Measurements from ENCODE around the gene NDUFA11.

The NDUFA11 gene

GRCh38 chr19:5908773-5909442 lies 5.3 kb upstream of the NDUFA11 start:
- no peak for DNase-seq

GRCh38 chr19:5907241-5907640 lies 3.7 kb upstream of the NDUFA11 start:
- DNase-seq = no peak

GRCh38 chr19:5905114-5905778 lies 1.7 kb upstream of the NDUFA11 start:
- DNase-seq = no peak

DNA sequence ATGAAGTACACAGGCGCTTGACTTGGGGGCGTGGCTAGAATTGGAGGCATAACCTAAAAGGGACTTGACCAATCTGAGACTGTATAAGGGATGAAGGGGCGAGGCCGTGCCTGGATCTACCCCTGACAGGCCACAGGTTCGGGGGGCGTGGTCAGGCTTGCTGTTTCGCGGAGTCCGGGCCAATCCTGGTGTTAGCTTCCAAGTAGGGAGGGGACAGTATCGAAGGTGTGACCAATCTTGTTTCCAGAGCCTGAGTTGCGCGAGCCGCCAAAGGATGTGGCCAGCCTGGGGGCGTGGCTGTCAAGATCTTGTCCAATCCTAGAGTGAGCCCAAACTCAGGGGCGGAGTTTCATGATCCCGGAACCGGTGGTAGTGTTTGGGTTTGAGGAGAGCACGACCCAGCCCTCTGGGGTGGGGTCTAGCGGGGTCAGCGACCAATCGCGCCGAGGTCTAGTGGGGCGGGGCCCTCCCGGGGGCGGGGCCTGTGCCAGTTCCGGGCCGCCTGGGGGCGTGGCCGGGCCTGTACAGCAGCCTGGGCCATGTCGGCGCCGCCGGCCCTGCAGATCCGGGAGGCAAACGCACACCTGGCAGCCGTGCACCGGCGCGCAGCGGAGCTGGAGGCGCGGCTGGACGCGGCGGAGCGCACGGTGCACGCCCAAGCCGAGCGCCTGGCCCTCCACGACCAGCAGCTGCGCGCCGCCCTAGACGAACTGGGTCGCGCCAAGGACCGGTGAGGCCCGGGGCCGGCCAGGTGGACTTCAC lies 943 bp upstream of the NDUFA11 start, which contains the start of gene VMAC:
VMAC (plus strand) TSS at position 521 of the 762 bp plus-strand sequence; CDS start at position 540, 19 bp downstream.
- peak; percentile 100 for DNase-seq

DNA sequence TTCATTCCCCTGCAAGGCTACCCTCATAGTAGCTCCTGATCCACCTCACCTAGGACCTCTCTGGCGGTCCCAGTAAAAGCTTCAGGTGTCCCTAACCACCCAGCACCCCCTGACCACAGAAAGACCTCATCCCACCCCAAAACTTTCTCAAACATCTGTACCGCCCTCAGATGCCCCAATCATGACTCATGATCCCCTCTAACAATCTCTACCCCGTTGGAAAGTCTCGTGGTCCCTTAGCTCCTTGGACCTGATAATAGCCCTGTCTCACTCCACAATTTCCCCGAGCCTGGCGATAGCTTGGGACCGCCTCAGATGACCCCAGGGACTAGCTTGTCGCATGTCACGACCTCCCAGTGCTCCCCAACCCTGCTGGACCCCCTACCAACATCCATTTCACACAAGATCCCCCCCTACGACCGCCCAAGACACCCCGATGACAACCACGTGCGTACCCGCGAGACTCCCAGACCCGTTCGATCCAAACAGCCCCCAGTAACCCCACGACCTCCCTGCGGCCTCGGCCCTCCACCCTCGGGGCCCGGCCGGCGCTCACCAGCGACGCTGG lies 450 bp downstream of the NDUFA11 start:
- peak; percentile 43 for DNase-seq

GRCh38 chr19:5900976-5901375 lies 2.6 kb downstream of the NDUFA11 start:
- no peak for DNase-seq

GRCh38 chr19:5899728-5900526 lies 3.7 kb downstream of the NDUFA11 start:
- no peak for DNase-seq

DNA sequence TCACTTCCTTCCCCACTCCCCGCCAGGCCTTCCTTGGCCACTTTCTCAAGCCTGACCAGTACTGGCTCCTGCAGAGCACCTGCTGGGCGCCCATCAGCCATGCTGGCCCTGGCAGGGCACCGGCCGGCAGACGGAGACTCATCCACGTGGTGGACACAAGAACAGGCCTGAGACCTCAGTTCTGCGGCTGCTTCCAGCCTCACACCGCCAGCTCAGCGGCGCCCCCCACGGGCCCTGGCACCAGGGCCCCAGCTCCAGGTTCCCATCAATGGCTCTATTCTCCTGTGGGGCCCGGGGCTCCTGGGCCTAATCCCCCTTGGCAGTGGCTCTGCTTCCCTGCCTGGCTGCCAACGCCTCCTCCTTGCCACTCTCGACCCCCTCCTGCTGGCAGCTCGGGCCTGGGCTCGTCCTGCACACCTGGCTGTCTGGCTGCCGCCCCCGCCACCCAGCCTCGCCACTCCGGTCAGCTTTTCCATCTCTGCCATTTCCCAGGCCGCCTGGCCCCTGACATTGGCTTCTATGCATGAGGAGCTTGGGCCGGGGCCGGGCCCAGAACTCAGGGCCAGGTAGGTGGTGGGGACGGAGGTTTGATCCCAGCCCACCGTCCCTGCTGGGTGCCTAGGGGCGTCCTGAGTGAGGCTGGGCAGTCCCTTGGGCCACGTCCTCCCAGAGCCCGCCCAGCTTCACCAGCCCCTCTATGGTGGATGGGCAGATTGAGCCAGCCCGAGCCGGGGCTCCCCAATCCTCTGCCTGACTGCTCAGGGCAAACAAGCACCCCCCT lies 6.2 kb downstream of the NDUFA11 start:
- DNase-seq = no peak

DNA sequence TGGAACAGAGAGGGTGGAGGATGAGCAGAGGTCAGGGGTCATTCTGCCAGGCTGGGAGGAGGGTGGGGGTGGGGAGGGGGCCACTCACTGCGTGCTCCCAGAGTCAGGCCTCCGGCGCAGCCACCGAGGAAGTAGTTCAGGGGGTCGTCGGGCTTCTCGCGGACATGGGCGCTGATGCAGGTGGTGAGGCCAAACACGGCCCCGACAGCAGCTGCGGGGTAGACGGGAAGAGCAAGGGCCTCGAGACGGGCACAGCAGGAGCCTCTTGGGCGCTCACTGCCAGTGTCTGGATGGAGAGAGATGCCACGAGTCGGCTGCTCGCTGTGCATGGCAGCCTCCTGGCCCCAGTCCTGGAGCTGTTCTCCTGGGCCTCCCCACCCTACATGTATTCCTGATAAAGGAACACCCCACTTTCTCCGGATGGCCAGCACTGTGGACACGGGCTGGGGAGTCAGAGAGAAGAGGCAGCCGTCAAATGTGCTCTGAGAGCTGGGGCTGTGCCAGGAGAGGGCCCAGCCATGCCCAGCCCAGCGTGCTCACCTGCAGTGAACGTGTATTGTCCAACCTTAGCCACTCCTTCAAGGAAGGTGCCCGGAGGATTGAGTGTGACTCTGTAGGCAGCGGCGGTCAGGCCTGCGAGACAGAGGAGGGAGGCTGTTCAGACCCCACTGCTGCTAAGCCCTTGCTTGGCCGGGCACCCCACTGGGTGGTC lies 7.1 kb downstream of the NDUFA11 start:
- DNase-seq = no peak

DNA sequence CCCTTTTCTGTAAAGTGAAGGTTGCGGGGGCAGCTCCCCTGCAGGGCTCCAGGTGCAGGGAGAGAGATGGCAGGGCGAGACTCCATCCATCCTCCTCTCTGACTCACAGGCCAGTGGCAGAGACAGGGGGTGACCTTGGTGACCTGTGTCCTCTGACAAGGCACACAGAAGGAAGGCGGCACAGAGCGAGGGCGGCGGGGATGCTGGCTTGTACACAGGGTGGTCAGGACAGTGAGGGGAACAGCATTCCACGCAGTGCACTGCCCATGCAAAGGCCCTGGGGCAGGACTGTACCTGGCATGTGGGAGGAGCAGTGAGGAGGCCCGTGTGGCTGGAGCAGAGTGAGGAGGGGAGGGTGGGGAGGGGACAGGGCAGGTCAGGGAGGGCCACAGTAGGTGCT lies 7.7 kb downstream of the NDUFA11 start:
- DNase-seq = no peak

DNA sequence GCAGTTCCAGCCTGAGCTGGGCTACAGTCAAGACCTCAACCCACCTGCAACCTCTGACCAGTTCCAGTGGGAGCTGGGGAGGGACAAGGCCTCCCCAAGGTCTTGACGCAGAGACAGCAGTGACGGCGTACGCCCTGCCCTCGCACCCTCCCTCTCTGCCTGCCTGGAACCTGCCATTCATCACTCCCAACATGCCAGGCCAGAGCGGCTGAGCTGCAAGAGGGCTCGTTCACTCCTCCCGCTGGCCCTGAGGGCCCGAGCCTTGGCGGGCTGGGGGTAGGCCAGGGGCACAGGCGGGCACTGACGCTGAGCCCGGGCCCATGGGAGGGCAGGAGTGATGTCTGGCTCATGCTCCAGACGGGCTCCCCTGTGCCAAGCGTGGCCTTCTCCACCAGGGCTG lies 8.2 kb downstream of the NDUFA11 start:
- no peak for DNase-seq

DNA sequence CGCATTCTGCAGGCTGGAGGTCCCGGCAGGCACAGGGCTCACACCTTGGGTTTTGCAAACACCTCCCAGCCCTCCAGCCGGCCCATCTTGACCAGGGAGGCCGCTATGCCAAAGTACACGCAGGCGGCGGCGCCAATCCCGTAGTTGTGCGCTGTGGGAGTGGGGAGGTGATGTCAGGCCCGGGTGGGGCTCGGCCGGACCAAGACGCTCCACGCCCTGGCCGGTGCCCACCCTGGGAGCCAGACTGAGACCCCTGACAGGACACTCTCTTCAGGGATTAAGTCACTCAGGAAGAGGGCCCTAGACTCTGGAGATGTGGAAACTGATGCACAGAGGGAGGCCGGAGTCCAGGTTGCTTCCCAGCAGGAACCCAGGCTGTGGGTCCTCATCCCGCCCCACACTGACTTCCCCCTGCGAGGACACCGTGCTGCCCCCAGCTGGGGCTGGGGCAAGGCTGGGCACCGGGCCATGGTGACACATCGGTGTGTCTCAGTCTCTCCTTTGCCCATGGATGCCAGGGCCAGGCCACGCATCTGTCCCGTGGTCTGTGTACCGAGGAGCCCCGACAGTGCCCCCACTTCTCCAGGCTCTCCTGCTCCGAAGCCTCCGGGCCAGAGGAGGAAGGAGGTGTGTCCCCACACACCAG lies 8.8 kb downstream of the NDUFA11 start:
- no peak for DNase-seq

DNA sequence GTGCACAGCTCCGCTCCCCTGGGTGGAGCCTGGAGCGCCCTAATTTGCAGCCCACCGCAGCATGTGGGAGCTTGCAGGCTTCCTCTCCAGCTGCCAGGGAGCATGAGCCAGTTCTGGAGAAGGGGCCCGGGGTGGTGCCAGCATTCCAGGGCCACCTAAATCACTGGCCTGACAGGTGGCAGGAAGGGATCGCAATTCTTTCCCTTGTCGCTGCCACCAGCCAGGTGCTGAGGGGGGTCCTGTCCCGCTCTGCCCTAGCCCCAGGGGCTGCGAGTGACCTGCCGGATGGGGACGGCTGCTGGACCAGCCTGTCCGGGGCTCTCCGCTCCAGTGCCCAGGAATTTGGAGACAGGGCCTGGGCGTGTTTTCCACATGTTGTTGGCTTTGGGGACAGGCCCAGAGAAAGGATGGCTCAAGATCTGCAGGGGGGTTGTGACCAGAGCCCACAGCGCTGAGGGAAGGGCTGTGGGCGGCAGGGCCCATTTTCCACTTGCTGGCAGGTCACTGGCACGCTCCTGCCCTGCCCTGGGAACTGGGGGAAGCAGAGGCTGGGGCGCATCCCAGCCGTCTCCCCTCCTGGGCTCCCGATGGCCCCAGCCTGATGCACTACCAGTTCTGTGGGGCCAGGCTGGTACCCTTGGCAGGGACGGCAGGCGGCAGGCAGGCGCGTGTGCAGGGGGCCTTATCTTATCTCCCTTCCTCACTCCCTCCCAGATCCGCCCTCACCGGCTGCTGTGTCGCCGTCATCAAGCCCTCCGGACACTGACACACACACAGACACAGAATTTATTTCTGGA lies 9.5 kb downstream of the NDUFA11 start:
- DNase-seq = no peak

DNA sequence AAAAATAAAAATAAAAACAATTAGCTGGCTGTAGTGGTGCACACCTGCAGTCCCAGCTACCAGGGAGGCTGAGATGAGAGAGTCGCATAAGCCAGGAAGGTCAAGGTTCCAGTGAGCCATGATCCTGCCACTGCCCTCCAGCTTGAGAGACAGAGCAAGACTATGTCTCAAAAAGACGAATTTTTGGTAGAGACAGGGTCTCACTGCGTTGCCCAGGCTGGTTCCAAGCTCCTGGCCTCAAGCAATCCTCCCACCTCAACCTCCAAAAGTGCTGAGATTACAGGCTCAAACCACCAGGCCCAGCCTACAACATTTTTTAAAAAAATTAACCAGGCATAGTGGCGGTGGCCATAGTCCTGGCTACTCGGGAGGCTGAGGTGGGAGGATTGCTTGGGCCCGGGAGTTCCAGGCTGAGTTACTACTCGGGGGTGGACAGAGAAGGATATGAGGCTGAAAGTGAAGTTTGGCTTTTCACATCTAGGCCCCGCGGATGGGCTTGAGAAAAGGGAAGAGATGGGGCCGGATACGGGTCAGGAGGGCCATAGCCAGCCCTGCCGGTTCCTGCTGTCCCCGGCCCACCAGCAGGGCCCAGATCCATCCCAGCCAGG lies 10.2 kb downstream of the NDUFA11 start:
- no peak for DNase-seq

GRCh38 chr19:5892772-5893275 lies 10.8 kb downstream of the NDUFA11 start:
- no peak for DNase-seq

DNA sequence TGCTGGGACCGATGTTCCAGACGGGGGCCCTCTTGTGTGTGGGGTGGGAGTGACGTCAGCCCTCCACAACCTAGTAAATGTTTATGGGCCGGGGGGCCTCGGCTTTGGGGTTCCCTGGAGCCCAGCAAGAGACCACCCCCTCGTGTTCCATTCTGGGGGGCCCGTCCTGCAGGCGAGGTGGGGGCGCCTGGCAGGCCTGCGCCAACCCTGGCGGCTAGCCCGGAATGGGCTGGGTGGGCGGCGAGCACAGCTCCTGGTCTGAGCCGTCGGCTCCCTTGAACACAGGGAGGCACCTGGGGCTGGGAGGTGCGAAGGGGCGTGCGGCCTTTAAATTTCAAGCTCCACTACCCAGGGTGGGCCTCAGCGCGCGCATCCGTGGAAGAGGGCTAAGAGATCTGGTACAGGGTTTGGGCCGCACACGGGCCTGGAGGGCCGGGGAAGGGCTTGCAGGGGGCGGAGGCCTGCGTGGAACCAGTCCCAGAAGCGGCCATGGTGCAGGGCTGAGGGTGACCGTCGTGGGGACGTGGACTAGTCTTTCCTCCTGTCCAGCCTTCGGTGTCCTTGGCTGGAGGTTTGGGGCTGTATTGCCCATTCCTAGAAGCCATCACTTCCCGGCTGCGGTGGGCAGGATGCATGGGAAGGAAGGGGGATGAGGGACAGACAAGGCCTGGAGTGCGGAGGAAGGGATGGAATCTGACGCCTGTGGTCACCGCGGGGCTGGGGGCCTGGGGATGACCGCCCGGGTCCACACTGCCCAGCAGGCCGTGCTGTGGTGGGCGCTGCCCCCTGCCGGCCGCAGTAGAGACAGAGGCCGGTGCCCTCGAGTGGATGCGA lies 11.4 kb downstream of the NDUFA11 start:
- peak; percentile 33 for DNase-seq

- no peak for DNase-seq
Observed at GRCh38 chr19:5891572-5891937, 12.0 kb downstream of the NDUFA11 start.

DNA sequence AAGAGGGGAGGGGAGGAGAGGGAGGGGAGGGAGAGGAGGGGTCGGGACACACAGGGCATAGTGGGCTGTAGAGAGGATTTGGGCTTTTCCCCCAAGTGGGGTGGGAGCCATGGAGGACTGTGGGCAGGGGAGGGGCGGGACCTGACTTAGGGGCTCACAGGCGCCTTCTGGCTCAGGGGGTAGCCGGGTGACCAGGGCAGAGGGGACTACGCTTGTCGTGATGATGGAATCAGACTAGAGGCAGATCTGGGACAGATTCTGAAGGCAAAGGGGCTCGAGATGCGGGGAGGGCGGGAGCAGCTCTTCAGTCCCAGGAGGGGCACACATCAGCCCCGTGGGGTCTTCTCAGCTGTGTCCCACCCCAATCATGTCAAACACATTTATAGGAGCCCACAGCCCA lies 13.5 kb downstream of the NDUFA11 start:
- DNase-seq = no peak
